ENCODE data around the gene GTF2F1. TPM values are rescaled to one million over a fixed set of nuclear protein-coding genes. Genes with fewer than 3 reads are reported as not detected.
A peak's percentile ranks its signal among the peaks of the same experiment; 100 is the strongest.

The GTF2F1 gene
- total and polyA plus RNA-seq, 2 donors (not counting 1 experiment from before 2014, with no cell fraction given), result 41.0 to 56.5 TPM

- Mint-ChIP-seq H3K4me1 (peaks cover 26% of the 10 kb centered on the region), H3K27ac (peak overlapping the region; percentile 97)
Measured at GRCh38 chr19:6392221-6393073, 517 bp downstream of the GTF2F1 start.

More at GRCh38 chr19:6392221-6393073, 517 bp downstream of the GTF2F1 start:
- H3K36me3 ChIP-seq (replicated peaks in 1 of 2; ENCODE audit: control extremely low read depth in 1 of 2, control insufficient read depth in 1 of 2, extremely low read depth in 1 of 2, insufficient read depth in 2 of 2, low read length in 1 of 2), result peaks cover 3 to 20% of the 10 kb centered on the region in 2 experiments
- CTCF ChIA-PET, result interaction anchor here (0.6 to 1.4 kb wide), 2 partner anchors 20 to 124 kb away, joined by 3 to 5 read pairs; partner anchors contain the start of gene ALKBH7
- H3K79me2 ChIP-seq (ENCODE audit: control insufficient read depth, insufficient read depth, low read length), result peaks cover 19% of the 10 kb centered on the region
- no peak for ATAC-seq (ENCODE audit: low read depth)
- Mint-ChIP-seq H3K9me3 (ENCODE audit: insufficient read depth) (no peaks in the 10 kb centered on the region), H3K4me3 (peak overlapping the region; percentile 95), H3K27me3 (no peaks in the 10 kb centered on the region)
- intact Hi-C loops (cut with micrococcal nuclease), result loop anchor here (1.0 kb wide), 5 partner anchors 19 to 193 kb away; partner anchors contain the start of gene CLPP
- H3K4me2 ChIP-seq (replicated peaks; ENCODE audit: low read depth, low read length, poor library complexity, severe bottlenecking), result peak overlapping the region; percentile 91
- peaks cover 15 to 16% of the 10 kb centered on the region in 2 donors for H3K4me1 ChIP-seq (ENCODE audit: control insufficient read depth in 2 of 2, insufficient read depth in 2 of 2, low read length in 2 of 2)
- no peaks in the 10 kb centered on the region for H3K27me3 ChIP-seq (replicated peaks in 1 of 4; ENCODE audit: control extremely low read depth in 1 of 4, control insufficient read depth in 3 of 4, insufficient read depth in 4 of 4, low read length in 3 of 4)
- TF ChIP-seq EZH2 (IDR thresholded peaks at IDR 0.05; ENCODE audit: borderline replicate concordance, insufficient read depth, low read depth, low read length, poor library complexity, severe bottlenecking) (no peak), CTCF (IDR thresholded peaks at IDR 0.05) (no peak)
- no peaks in the 10 kb centered on the region for H3K9me3 ChIP-seq (ENCODE audit: control extremely low read depth in 1 of 3, control insufficient read depth in 2 of 3, insufficient read depth in 1 of 3, low read length in 2 of 3)
- H2AFZ ChIP-seq (ENCODE audit: insufficient read depth, low read depth, low read length, poor library complexity, severe bottlenecking), result peak overlapping the region; percentile 84
- H4K20me1 ChIP-seq (ENCODE audit: control insufficient read depth, insufficient read depth, low read length, poor library complexity, severe bottlenecking), result no peaks in the 10 kb centered on the region
- peak overlapping the region; percentile 73 to 95 for H3K27ac ChIP-seq (ENCODE audit: low read length in 2 of 2)
- 3% methylated on average over 24 of the region's 30 CpGs for WGBS (ENCODE audit: insufficient coverage)
- H3K9ac ChIP-seq (ENCODE audit: low read length), result peak overlapping the region; percentile 92
- peak overlapping the region; percentile 70 to 91 (median 83) for H3K4me3 ChIP-seq (ENCODE audit: control extremely low read depth in 1 of 5, extremely low read depth in 1 of 5, insufficient read depth in 1 of 5, low read depth in 2 of 5, low read length in 4 of 5)
- POLR2A ChIA-PET, result interaction anchor here (0.6 to 2.7 kb wide), 4 partner anchors 16 to 1223 kb away, joined by 3 to 15 read pairs (median 10); partner anchors contain the start of genes ALKBH7 and KHSRP
- no peak for DNase-seq
